ENCODE measurements around the gene STK38L. TPM values are rescaled to one million over a fixed set of nuclear protein-coding genes. Genes with fewer than 3 reads are reported as not detected.

The STK38L gene
- total RNA-seq, 1 experiment from 2014 or later, result 39.6 TPM

- DNase-seq, result no peak
- H3K9me3 ChIP-seq (replicated peaks), result no peaks in the 10 kb centered on the region
- peaks cover 3% of the 10 kb centered on the region; the same call in 1 of the 2 replicates for H3K4me1 ChIP-seq
- H3K4me3 ChIP-seq, result no peak overlapping the region
- H3K27ac ChIP-seq, result no peak overlapping the region
- H3K27me3 ChIP-seq, result no peaks in the 10 kb centered on the region
- H3K36me3 ChIP-seq, result no peaks in the 10 kb centered on the region
Observed at GRCh38 chr12:27279826-27280225, 35.7 kb downstream of the STK38L start.

- H3K36me3 ChIP-seq, result no peaks in the 10 kb centered on the region
- peaks cover 6% of the 10 kb centered on the region; the same call in 1 of the 2 replicates for H3K4me1 ChIP-seq
- H3K27me3 ChIP-seq, result no peaks in the 10 kb centered on the region
- H3K4me3 ChIP-seq, result no peak overlapping the region
- H3K9me3 ChIP-seq (replicated peaks), result no peaks in the 10 kb centered on the region
- no peak overlapping the region for H3K27ac ChIP-seq
- no peak for DNase-seq
Observed at GRCh38 chr12:27280412-27280811, 36.3 kb downstream of the STK38L start.

- DNase-seq, result no peak
- no peaks in the 10 kb centered on the region for H3K27me3 ChIP-seq
- H3K27ac ChIP-seq, result no peak overlapping the region
- H3K36me3 ChIP-seq, result no peaks in the 10 kb centered on the region
- H3K4me3 ChIP-seq, result no peak overlapping the region
- no peaks in the 10 kb centered on the region for H3K9me3 ChIP-seq (replicated peaks)
- H3K4me1 ChIP-seq, result peaks cover 6% of the 10 kb centered on the region; the same call in 1 of the 2 replicates
Observed at GRCh38 chr12:27282754-27283153, 38.7 kb downstream of the STK38L start.

- peaks cover 6% of the 10 kb centered on the region; the same call in 1 of the 2 replicates for H3K4me1 ChIP-seq
- no peak overlapping the region for H3K4me3 ChIP-seq
- DNase-seq, result no peak
- no peaks in the 10 kb centered on the region for H3K9me3 ChIP-seq (replicated peaks)
- no peak overlapping the region for H3K27ac ChIP-seq
- no peaks in the 10 kb centered on the region for H3K27me3 ChIP-seq
- no peaks in the 10 kb centered on the region for H3K36me3 ChIP-seq
Observed at GRCh38 chr12:27284021-27284420, 39.9 kb downstream of the STK38L start.

- Histone ChIP-seq H3K27me3 (no peaks in the 10 kb centered on the region), H3K9me3 (replicated peaks) (no peaks in the 10 kb centered on the region), H3K4me3 (no peak overlapping the region), H3K27ac (no peak overlapping the region), H3K36me3 (no peaks in the 10 kb centered on the region), H3K4me1 (peaks cover 6% of the 10 kb centered on the region; the same call in 1 of the 2 replicates)
- no peak for DNase-seq
Observed at GRCh38 chr12:27284751-27285150, 40.7 kb downstream of the STK38L start.

GRCh38 chr12:27285403-27285802 lies 41.3 kb downstream of the STK38L start:
- Histone ChIP-seq H3K4me3 (no peak overlapping the region), H3K27ac (no peak overlapping the region), H3K27me3 (no peaks in the 10 kb centered on the region), H3K4me1 (peaks cover 6% of the 10 kb centered on the region; the same call in 1 of the 2 replicates), H3K36me3 (no peaks in the 10 kb centered on the region), H3K9me3 (replicated peaks) (no peaks in the 10 kb centered on the region)
- DNase-seq, result no peak

- H3K9me3 ChIP-seq (replicated peaks), result no peaks in the 10 kb centered on the region
- peaks cover 6% of the 10 kb centered on the region; the same call in 1 of the 2 replicates for H3K4me1 ChIP-seq
- H3K27ac ChIP-seq, result no peak overlapping the region
- no peaks in the 10 kb centered on the region for H3K27me3 ChIP-seq
- H3K36me3 ChIP-seq, result no peaks in the 10 kb centered on the region
- H3K4me3 ChIP-seq, result no peak overlapping the region
- DNase-seq, result no peak
Observed at GRCh38 chr12:27289414-27289813, 45.3 kb downstream of the STK38L start.

GRCh38 chr12:27290501-27291168 lies 46.5 kb downstream of the STK38L start:
- Histone ChIP-seq H3K36me3 (no peaks in the 10 kb centered on the region), H3K27me3 (no peaks in the 10 kb centered on the region), H3K27ac (no peak overlapping the region), H3K4me3 (no peak overlapping the region), H3K4me1 (no peaks in the 10 kb centered on the region), H3K9me3 (replicated peaks) (no peaks in the 10 kb centered on the region)
- peak in 1 of 2 experiments; percentile 11 for DNase-seq

- Histone ChIP-seq H3K4me3 (no peak overlapping the region), H3K36me3 (no peaks in the 10 kb centered on the region)
- DNase-seq, result no peak
Observed at GRCh38 chr12:27291862-27292261, 47.8 kb downstream of the STK38L start.

GRCh38 chr12:27292718-27293117 lies 48.6 kb downstream of the STK38L start:
- no peak overlapping the region for H3K4me3 ChIP-seq
- 0 out of 2 replicates have a peak, but pooled peaks cover 3% of the 10 kb centered on the region for H3K36me3 ChIP-seq
- no peak overlapping the region for H3K27ac ChIP-seq
- H3K27me3 ChIP-seq, result no peaks in the 10 kb centered on the region
- no peaks in the 10 kb centered on the region; the same call in 1 of the 2 replicates for H3K9me3 ChIP-seq (replicated peaks)
- no peaks in the 10 kb centered on the region for H3K4me1 ChIP-seq
- DNase-seq, result no peak

More at GRCh38 chr12:27291862-27292261, 47.8 kb downstream of the STK38L start:
- no peaks in the 10 kb centered on the region for H3K4me1 ChIP-seq
- H3K9me3 ChIP-seq (replicated peaks), result no peaks in the 10 kb centered on the region; the same call in 1 of the 2 replicates
- H3K27me3 ChIP-seq, result no peaks in the 10 kb centered on the region
- no peak overlapping the region for H3K27ac ChIP-seq

GRCh38 chr12:27293463-27293862 lies 49.4 kb downstream of the STK38L start:
- no peak overlapping the region for H3K27ac ChIP-seq
- H3K4me3 ChIP-seq, result no peak overlapping the region
- no peak for DNase-seq
- H3K4me1 ChIP-seq, result no peaks in the 10 kb centered on the region
- peaks cover 7% of the 10 kb centered on the region for H3K36me3 ChIP-seq
- H3K9me3 ChIP-seq (replicated peaks), result no peaks in the 10 kb centered on the region; the same call in 1 of the 2 replicates
- no peaks in the 10 kb centered on the region for H3K27me3 ChIP-seq

- no peaks in the 10 kb centered on the region for H3K4me1 ChIP-seq
- peaks cover 25% of the 10 kb centered on the region for H3K36me3 ChIP-seq
- H3K27ac ChIP-seq, result no peak overlapping the region
- no peaks in the 10 kb centered on the region for H3K27me3 ChIP-seq
- no peak overlapping the region for H3K4me3 ChIP-seq
- peaks cover 4% of the 10 kb centered on the region; the same call in 1 of the 2 replicates for H3K9me3 ChIP-seq (replicated peaks)
- no peak for DNase-seq
Observed at GRCh38 chr12:27296674-27297073, 52.6 kb downstream of the STK38L start.

GRCh38 chr12:27297566-27297965 lies 53.5 kb downstream of the STK38L start:
- Histone ChIP-seq H3K27me3 (no peaks in the 10 kb centered on the region), H3K4me3 (no peak overlapping the region)

GRCh38 chr12:27299102-27299501 lies 55.0 kb downstream of the STK38L start:
- Histone ChIP-seq H3K27me3 (no peaks in the 10 kb centered on the region), H3K4me1 (no peaks in the 10 kb centered on the region; the same call in 1 of the 2 replicates), H3K9me3 (replicated peaks) (peaks cover 4% of the 10 kb centered on the region; the same call in 1 of the 2 replicates), H3K36me3 (peaks cover 28% of the 10 kb centered on the region), H3K27ac (no peak overlapping the region), H3K4me3 (no peak overlapping the region)
- no peak for DNase-seq

More at GRCh38 chr12:27297566-27297965, 53.5 kb downstream of the STK38L start:
- Histone ChIP-seq H3K4me1 (no peaks in the 10 kb centered on the region), H3K36me3 (peaks cover 28% of the 10 kb centered on the region), H3K27ac (no peak overlapping the region), H3K9me3 (replicated peaks) (peaks cover 4% of the 10 kb centered on the region; the same call in 1 of the 2 replicates)
- DNase-seq, result no peak

GRCh38 chr12:27300226-27300625 lies 56.1 kb downstream of the STK38L start:
- Histone ChIP-seq H3K4me1 (no peaks in the 10 kb centered on the region; the same call in 1 of the 2 replicates), H3K27ac (no peak overlapping the region), H3K36me3 (peaks cover 28% of the 10 kb centered on the region), H3K9me3 (replicated peaks) (peaks cover 4% of the 10 kb centered on the region; the same call in 1 of the 2 replicates), H3K4me3 (no peak overlapping the region), H3K27me3 (no peaks in the 10 kb centered on the region)
- DNase-seq, result no peak
